Loucy (cell line): ENCODE results near the gene TOMM40L.

Source experiments
- H2AFZ ChIP-seq: fragments of 200-600 bp; sonication (generic); 2 replicates; pipeline ENCODE4 v1.6.0; 2016; ENCODE audit warnings: antibody characterized with exemption, mild to moderate bottlenecking, low read length, moderate library complexity
- H3F3A ChIP-seq: fragments of 200-600 bp; 2 replicates; pipeline ENCODE4 v1.6.0; 2016; ENCODE audit warnings: antibody characterized with exemption, low read depth, mild to moderate bottlenecking
- H3K27me3 ChIP-seq: fragments of 200-600 bp; sonication (generic); 2 replicates; pipeline ENCODE4 v1.6.1; 2014; ENCODE audit warnings: low read length, mild to moderate bottlenecking; ENCODE audit not compliant: insufficient read depth, poor library complexity, severe bottlenecking
- H3K36me3 ChIP-seq: fragments of 200-600 bp; sonication (generic); 2 replicates; pipeline ENCODE4 v1.6.1; 2016; ENCODE audit warnings: low read length; ENCODE audit not compliant: insufficient read depth
- H3K4me1 ChIP-seq: fragments of 200-600 bp; sonication (generic); 2 replicates; pipeline ENCODE4 v1.5.1; 2014; ENCODE audit warnings: low read length, mild to moderate bottlenecking; ENCODE audit not compliant: insufficient read depth, poor library complexity, severe bottlenecking
- H3K4me2 ChIP-seq: fragments of 200-600 bp; sonication (generic); 2 replicates; pipeline ENCODE4 v1.6.0; 2014; ENCODE audit warnings: antibody characterized with exemption, low read length, low read depth, mild to moderate bottlenecking; ENCODE audit not compliant: poor library complexity, severe bottlenecking
- H3K4me3 ChIP-seq: fragments of 200-600 bp; sonication (generic); 2 replicates; pipeline ENCODE4 v1.5.1; 2014; ENCODE audit warnings: low read length, mild to moderate bottlenecking, mixed read lengths; ENCODE audit not compliant: poor library complexity, severe bottlenecking
- H3K79me2 ChIP-seq: fragments of 200-600 bp; sonication (generic); 2 replicates; pipeline ENCODE4 v1.6.1; 2014; ENCODE audit warnings: low read length; ENCODE audit not compliant: insufficient read depth
- H3K9ac ChIP-seq: fragments of 200-600 bp; sonication (generic); 2 replicates; pipeline ENCODE4 v1.6.0; 2014; ENCODE audit warnings: mild to moderate bottlenecking, low read depth, low read length, moderate library complexity; ENCODE audit not compliant: poor library complexity, severe bottlenecking
- H3K9me2 ChIP-seq: fragments of 200-600 bp; sonication (generic); replicated peaks from 2 replicates; pipeline ENCODE4 v1.6.1; 2016; ENCODE audit warnings: low read depth, low read length, mixed read lengths
- H3K9me3 ChIP-seq: fragments of 200-600 bp; sonication (generic); 2 replicates; pipeline ENCODE4 v1.6.1; 2014; ENCODE audit warnings: mild to moderate bottlenecking, antibody characterized with exemption, low read length, low read depth; ENCODE audit not compliant: insufficient read depth
- H4K20me1 ChIP-seq: fragments of 200-600 bp; sonication (generic); 2 replicates; pipeline ENCODE4 v1.6.0; 2014; ENCODE audit warnings: antibody characterized with exemption, low read length, mild to moderate bottlenecking; ENCODE audit not compliant: insufficient read depth, poor library complexity, severe bottlenecking
- CTCF ChIP-seq: fragments of 200-600 bp; sonication (generic); conservative IDR thresholded peaks from 2 replicates; pipeline ENCODE4 v1.5.1; 2014; ENCODE audit warnings: mild to moderate bottlenecking, antibody characterized with exemption, low read length
- EZH2phosphoT487 ChIP-seq: fragments of 200-600 bp; IDR thresholded peaks from 2 replicates; pipeline ENCODE4 v1.6.1; 2018; ENCODE audit warnings: antibody characterized with exemption, mild to moderate bottlenecking, moderate library complexity, borderline replicate concordance

Gene TOMM40L

GRCh38 chr1:161190962-161191521, 34.8 kb upstream of the TOMM40L start:
- Histone ChIP-seq H3K27me3 (no peaks in the 10 kb centered on the region), H2AFZ (no peak overlapping the region), H3K4me1 (peaks cover 11% of the 10 kb centered on the region), H3K9ac (no peak overlapping the region), H3K79me2 (no peaks in the 10 kb centered on the region), H3K9me2 (no peaks in the 10 kb centered on the region), H3K36me3 (no peaks in the 10 kb centered on the region), H3F3A (no peaks in the 10 kb centered on the region), H3K9me3 (no peaks in the 10 kb centered on the region), H3K4me2 (no peak overlapping the region), H4K20me1 (no peaks in the 10 kb centered on the region), H3K4me3 (no peak overlapping the region)
- TF ChIP-seq CTCF (no peak), EZH2phosphoT487 (no peak)

GRCh38 chr1:161191971-161192370, 33.9 kb upstream of the TOMM40L start:
- Histone ChIP-seq H2AFZ (0 out of 2 replicates have a peak overlapping the region, but pooled peaks have one; percentile 36), H3K9me3 (no peaks in the 10 kb centered on the region)
- TF ChIP-seq CTCF, result no peak
- TF ChIP-seq EZH2phosphoT487, result no peak

GRCh38 chr1:161192476-161193465, 33.1 kb upstream of the TOMM40L start:
- no peaks in the 10 kb centered on the region for H4K20me1 ChIP-seq
- no peaks in the 10 kb centered on the region for H3F3A ChIP-seq
- H3K79me2 ChIP-seq, result no peaks in the 10 kb centered on the region
- H3K36me3 ChIP-seq, result no peaks in the 10 kb centered on the region
- H3K9me3 ChIP-seq, result no peaks in the 10 kb centered on the region
- no peaks in the 10 kb centered on the region for H3K9me2 ChIP-seq
- peak overlapping the region; percentile 23 for H3K9ac ChIP-seq
- H3K4me1 ChIP-seq, result no peaks in the 10 kb centered on the region
- no peak overlapping the region for H3K4me3 ChIP-seq
- TF ChIP-seq EZH2phosphoT487 (no peak), CTCF (peak; percentile 87)
- H3K4me2 ChIP-seq, result no peak overlapping the region
- no peaks in the 10 kb centered on the region for H3K27me3 ChIP-seq
- peak overlapping the region; percentile 64 for H2AFZ ChIP-seq

More at GRCh38 chr1:161191971-161192370, 33.9 kb upstream of the TOMM40L start:
- H4K20me1 ChIP-seq, result no peaks in the 10 kb centered on the region
- H3K9me2 ChIP-seq, result no peaks in the 10 kb centered on the region
- H3K4me3 ChIP-seq, result no peak overlapping the region
- H3K27me3 ChIP-seq, result no peaks in the 10 kb centered on the region
- H3F3A ChIP-seq, result no peaks in the 10 kb centered on the region
- no peaks in the 10 kb centered on the region for H3K36me3 ChIP-seq
- peaks cover 1% of the 10 kb centered on the region for H3K4me1 ChIP-seq
- H3K4me2 ChIP-seq, result no peak overlapping the region
- peak overlapping the region; percentile 23 for H3K9ac ChIP-seq
- no peaks in the 10 kb centered on the region for H3K79me2 ChIP-seq
